ENCODE measurements around the gene NKX6-2.

DNA sequence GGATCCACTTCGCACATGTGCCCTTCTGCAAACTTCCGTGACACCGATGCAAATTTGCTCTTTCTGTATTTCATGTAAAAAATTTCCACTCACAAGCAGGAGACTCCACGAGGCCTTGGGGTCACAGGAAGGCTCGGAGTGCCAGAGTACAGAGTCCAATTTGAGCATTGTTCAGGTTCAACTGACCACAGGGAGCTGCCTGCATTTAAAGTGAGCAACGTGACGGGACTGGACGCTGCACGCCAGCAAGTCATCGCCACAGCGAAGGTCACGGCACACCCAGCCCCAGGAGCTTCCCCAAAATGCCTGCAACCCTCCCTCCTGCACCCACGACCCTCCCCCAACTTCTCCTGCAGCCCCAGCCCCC is 41.5 kb upstream of the NKX6-2 start:
- TF ChIP-seq, protein P1, sequence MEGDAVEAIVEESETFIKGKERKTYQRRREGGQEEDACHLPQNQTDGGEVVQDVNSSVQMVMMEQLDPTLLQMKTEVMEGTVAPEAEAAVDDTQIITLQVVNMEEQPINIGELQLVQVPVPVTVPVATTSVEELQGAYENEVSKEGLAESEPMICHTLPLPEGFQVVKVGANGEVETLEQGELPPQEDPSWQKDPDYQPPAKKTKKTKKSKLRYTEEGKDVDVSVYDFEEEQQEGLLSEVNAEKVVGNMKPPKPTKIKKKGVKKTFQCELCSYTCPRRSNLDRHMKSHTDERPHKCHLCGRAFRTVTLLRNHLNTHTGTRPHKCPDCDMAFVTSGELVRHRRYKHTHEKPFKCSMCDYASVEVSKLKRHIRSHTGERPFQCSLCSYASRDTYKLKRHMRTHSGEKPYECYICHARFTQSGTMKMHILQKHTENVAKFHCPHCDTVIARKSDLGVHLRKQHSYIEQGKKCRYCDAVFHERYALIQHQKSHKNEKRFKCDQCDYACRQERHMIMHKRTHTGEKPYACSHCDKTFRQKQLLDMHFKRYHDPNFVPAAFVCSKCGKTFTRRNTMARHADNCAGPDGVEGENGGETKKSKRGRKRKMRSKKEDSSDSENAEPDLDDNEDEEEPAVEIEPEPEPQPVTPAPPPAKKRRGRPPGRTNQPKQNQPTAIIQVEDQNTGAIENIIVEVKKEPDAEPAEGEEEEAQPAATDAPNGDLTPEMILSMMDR (IDR thresholded peaks at IDR 0.05) = no peak
- TF ChIP-seq POLR2AphosphoS5 (IDR thresholded peaks at IDR 0.05) (no peak), POLR2A (IDR thresholded peaks at IDR 0.05) (no peak)

Data from gastroesophageal sphincter (tissue), 3 donors.